Osteoblast (primary cell): Measurements from ENCODE around the gene ZNF613. TPM values are rescaled to one million over a fixed set of nuclear protein-coding genes. Genes with fewer than 3 reads are reported as not detected.
A peak's percentile ranks its signal among the peaks of the same experiment; 100 is the strongest.

ENCODE experiments used
- DNase-seq: peaks from one replicate; pipeline ENCODE4 v3.0.0; 2011; ENCODE audit warnings: low spot score, mixed read lengths; ENCODE audit not compliant: insufficient read length; ENCODE audit errors: missing footprints
- H2AFZ ChIP-seq: 2 replicates; pipeline ENCODE4 v1.6.0; 2011; ENCODE audit warnings: mild to moderate bottlenecking, low read length
- H3K27ac ChIP-seq: 2 replicates; pipeline ENCODE4 v1.5.1; 2011; ENCODE audit warnings: mild to moderate bottlenecking, low read depth, low read length, moderate library complexity
- H3K27me3 ChIP-seq: 2 replicates; pipeline ENCODE4 v1.6.0; 2012; ENCODE audit warnings: mild to moderate bottlenecking, control low read depth, inconsistent platforms, low read length, moderate library complexity; ENCODE audit not compliant: insufficient read depth
- H3K36me3 ChIP-seq: 2 replicates; pipeline ENCODE4 v1.5.1; 2011; ENCODE audit warnings: mild to moderate bottlenecking, low read length, control low read depth, moderate library complexity; ENCODE audit not compliant: insufficient read depth
- H3K4me1 ChIP-seq: 2 replicates; pipeline ENCODE4 v1.5.1; 2011; ENCODE audit warnings: mild to moderate bottlenecking, low read length, control low read depth, moderate library complexity; ENCODE audit not compliant: insufficient read depth
- H3K4me2 ChIP-seq: 2 replicates; pipeline ENCODE4 v1.6.0; 2011; ENCODE audit warnings: mild to moderate bottlenecking, low read length; ENCODE audit not compliant: insufficient read depth
- H3K4me3 ChIP-seq: fragments of 200-600 bp; sonication (generic); 3 replicates; pipeline ENCODE4 v1.5.1; 2012; ENCODE audit warnings: mild to moderate bottlenecking, low read length, inconsistent platforms; ENCODE audit not compliant: insufficient read depth
- H3K79me2 ChIP-seq: 2 replicates; pipeline ENCODE4 v1.6.0; 2012; ENCODE audit warnings: mild to moderate bottlenecking, low read length, control low read depth, inconsistent platforms; ENCODE audit not compliant: insufficient read depth
- H3K9me3 ChIP-seq: 2 replicates; pipeline ENCODE4 v1.5.1; 2011; ENCODE audit warnings: low read depth, low read length, control low read depth
- H4K20me1 ChIP-seq: 2 replicates; pipeline ENCODE4 v1.6.0; 2012; ENCODE audit warnings: mild to moderate bottlenecking, low read length, control low read depth; ENCODE audit not compliant: insufficient read depth
- total RNA-seq: library from RNA; depleted of rRNA; stranded (reverse); fragments of >200 nt; gene quantifications from 2 replicates; pipeline ENCODE4 v1.2.3, GENCODE V29; 2012
- TF ChIP-seq, protein P1 (sequence below): IDR thresholded peaks from 2 replicates; pipeline ENCODE4 v1.5.1; 2011; ENCODE audit warnings: mild to moderate bottlenecking, low read depth, low read length, moderate library complexity; ENCODE audit errors: extremely low read depth

ZNF613 gene
- 6.5 and 8.0 TPM in 2 replicates for total RNA-seq

DNA sequence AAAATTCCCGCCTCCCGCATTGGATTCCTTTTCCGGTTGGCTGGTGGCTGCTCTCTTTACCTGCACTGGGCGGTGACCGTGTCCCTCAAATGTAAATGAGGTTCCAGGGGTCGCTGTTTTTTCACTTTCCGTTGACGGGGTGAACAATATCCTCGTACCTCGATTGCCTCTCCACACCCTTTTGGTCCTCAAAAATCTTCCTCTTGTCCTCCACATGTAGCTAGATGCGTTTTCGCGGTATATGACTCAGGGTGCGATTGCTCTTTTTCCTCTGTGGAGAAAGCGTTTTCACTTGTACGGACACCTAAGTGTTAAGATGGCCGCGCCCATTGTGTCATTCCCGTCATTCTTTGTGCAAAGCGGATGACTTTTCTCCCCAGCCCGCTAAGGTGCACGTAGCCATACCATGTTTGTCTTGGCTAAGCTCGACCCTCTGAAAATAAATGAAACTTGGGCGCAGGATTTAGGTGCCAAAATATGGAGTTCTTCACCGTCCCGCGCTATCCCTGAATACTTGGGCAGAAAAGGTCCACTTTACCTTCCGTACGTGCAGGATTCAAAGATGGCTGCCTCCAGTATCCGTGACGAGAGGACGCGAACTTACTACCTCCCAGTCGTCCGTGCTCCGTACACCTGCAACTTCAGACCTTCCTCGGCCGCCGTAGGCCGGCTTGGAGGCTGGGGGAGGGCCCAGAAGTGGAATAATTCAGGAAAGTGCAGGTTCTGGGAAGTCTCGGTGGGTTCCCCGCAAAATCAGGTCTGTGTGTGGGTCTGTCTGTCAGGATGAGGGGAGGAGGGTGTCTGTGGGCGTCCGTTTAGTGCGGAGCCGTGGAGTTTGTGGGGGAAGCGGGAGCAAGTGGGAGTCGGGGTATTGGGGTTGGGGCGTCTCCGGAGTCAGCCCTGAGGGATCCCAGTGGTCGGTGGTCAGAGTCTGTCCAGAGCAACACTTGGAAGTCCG, at the start of gene ZNF613:
Gene ZNF613, plus strand, starts transcription at position 689 of the 958 bp plus-strand sequence. CDS start 8,749 bp downstream, outside the sequence.
- TF ChIP-seq, protein P1, sequence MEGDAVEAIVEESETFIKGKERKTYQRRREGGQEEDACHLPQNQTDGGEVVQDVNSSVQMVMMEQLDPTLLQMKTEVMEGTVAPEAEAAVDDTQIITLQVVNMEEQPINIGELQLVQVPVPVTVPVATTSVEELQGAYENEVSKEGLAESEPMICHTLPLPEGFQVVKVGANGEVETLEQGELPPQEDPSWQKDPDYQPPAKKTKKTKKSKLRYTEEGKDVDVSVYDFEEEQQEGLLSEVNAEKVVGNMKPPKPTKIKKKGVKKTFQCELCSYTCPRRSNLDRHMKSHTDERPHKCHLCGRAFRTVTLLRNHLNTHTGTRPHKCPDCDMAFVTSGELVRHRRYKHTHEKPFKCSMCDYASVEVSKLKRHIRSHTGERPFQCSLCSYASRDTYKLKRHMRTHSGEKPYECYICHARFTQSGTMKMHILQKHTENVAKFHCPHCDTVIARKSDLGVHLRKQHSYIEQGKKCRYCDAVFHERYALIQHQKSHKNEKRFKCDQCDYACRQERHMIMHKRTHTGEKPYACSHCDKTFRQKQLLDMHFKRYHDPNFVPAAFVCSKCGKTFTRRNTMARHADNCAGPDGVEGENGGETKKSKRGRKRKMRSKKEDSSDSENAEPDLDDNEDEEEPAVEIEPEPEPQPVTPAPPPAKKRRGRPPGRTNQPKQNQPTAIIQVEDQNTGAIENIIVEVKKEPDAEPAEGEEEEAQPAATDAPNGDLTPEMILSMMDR = peak; percentile 27
- Histone ChIP-seq H4K20me1 (no peaks in the 10 kb centered on the region), H3K27ac (peak within 1 kb of the TSS; percentile 35), H3K27me3 (no peaks in the 10 kb centered on the region), H3K4me1 (peaks cover 7% of the 10 kb centered on the region), H3K4me2 (peak within 1 kb of the TSS; percentile 82), H3K79me2 (peaks cover 13% of the 10 kb centered on the region), H3K36me3 (peaks cover 15% of the 10 kb centered on the region), H3K4me3 (peak within 1 kb of the TSS; percentile 95), H2AFZ (peak within 1 kb of the TSS; percentile 91), H3K9me3 (peaks cover 9% of the 10 kb centered on the region)
- peak; percentile 89 for DNase-seq

- H3K4me1 ChIP-seq = peaks cover 3% of the 10 kb centered on the region
- TF ChIP-seq, protein P1 = no peak
- no peak overlapping the region for H3K4me3 ChIP-seq
- no peak overlapping the region for H3K4me2 ChIP-seq
- peaks cover 1% of the 10 kb centered on the region for H3K9me3 ChIP-seq
- H2AFZ ChIP-seq = no peak overlapping the region
- no peak overlapping the region for H3K27ac ChIP-seq
- peaks cover 13% of the 10 kb centered on the region for H3K36me3 ChIP-seq
- H4K20me1 ChIP-seq = no peaks in the 10 kb centered on the region
- no peaks in the 10 kb centered on the region for H3K79me2 ChIP-seq
- DNase-seq = no peak
- H3K27me3 ChIP-seq = no peaks in the 10 kb centered on the region
Measured at GRCh38 chr19:51882518-51882917, 44.8 kb upstream of the ZNF613 start.

- DNase-seq = no peak
- TF ChIP-seq, protein P1 = no peak
- no peak overlapping the region for H3K27ac ChIP-seq
- H3K36me3 ChIP-seq = peaks cover 2% of the 10 kb centered on the region
- H2AFZ ChIP-seq = no peak overlapping the region
- peaks cover 5% of the 10 kb centered on the region for H3K9me3 ChIP-seq
- H3K27me3 ChIP-seq = no peaks in the 10 kb centered on the region
- H3K4me3 ChIP-seq = no peak overlapping the region
- no peaks in the 10 kb centered on the region for H3K79me2 ChIP-seq
- H3K4me2 ChIP-seq = no peak overlapping the region
- no peaks in the 10 kb centered on the region for H4K20me1 ChIP-seq
- peaks cover 3% of the 10 kb centered on the region for H3K4me1 ChIP-seq
Measured at GRCh38 chr19:51884713-51885112, 42.6 kb upstream of the ZNF613 start.
